Small intestine (tissue), 7 donors: Measurements from ENCODE around the gene CACNB2. TPM values are rescaled to one million over a fixed set of nuclear protein-coding genes. Genes with fewer than 3 reads are reported as not detected.
"Not testable (repeated sequence)": the region's sequence is repeated elsewhere in the genome, so short reads cannot be mapped to it uniquely, and the experiment has no call there.

Experiments
- DNase-seq, 2 donors: peaks; one replicate each; pipeline versions ENCODE4 v3.0.0 to v3.0.0-alpha.2; 2013
- FAIRE-seq: peaks from 2 replicates; lab custom pipeline; 2012; peaks lifted over from hg19 to GRCh38; lab: Jason Lieb, UNC
- H3K27ac ChIP-seq, 3 donors: one replicate each; pipeline ENCODE4 v1.5.1; 2013; ENCODE audit warnings: low read length in 2 of 3, mild to moderate bottlenecking in 2 of 3, control low read depth in 1 of 3, inconsistent platforms in 1 of 3, low read depth in 1 of 3, moderate library complexity in 1 of 3
- H3K27me3 ChIP-seq, 3 donors: one replicate each; pipeline ENCODE4 v1.6.1; 2013; ENCODE audit warnings: low read length in 3 of 3, inconsistent platforms in 1 of 3; ENCODE audit not compliant: control insufficient read depth in 3 of 3, insufficient read depth in 3 of 3
- H3K36me3 ChIP-seq, 3 donors: one replicate each; pipeline ENCODE4 v1.6.1; 2013; ENCODE audit warnings: low read length in 3 of 3, inconsistent platforms in 1 of 3, low read depth in 1 of 3, mild to moderate bottlenecking in 1 of 3, moderate library complexity in 1 of 3; ENCODE audit not compliant: control insufficient read depth in 3 of 3, insufficient read depth in 2 of 3
- H3K4me1 ChIP-seq, 3 donors: one replicate each; pipeline ENCODE4 v1.6.1; 2013; ENCODE audit warnings: low read length in 2 of 3, inconsistent platforms in 1 of 3, low read depth in 1 of 3, mild to moderate bottlenecking in 1 of 3, moderate library complexity in 1 of 3; ENCODE audit not compliant: control insufficient read depth in 3 of 3, insufficient read depth in 2 of 3
- H3K4me3 ChIP-seq, 3 donors: one replicate each; pipeline ENCODE4 v1.5.1; 2013; ENCODE audit warnings: low read length in 3 of 3, control low read depth in 1 of 3, inconsistent platforms in 1 of 3, low read depth in 1 of 3, mild to moderate bottlenecking in 1 of 3, moderate library complexity in 1 of 3
- H3K9me3 ChIP-seq, 2 donors: one replicate each; pipeline ENCODE4 v1.6.1; 2013; ENCODE audit warnings: low read depth in 1 of 2, low read length in 1 of 2; ENCODE audit not compliant: control insufficient read depth in 2 of 2, insufficient read depth in 1 of 2
- WGBS, 3 donors: extraction: QIAGEN DNeasy Blood & Tissue Kit; methylation state at CpG; one replicate each; pipeline ENCODE4 v1.1.7; 2013; 5-methylcytosine and 5-hydroxymethylcytosine counted together
- polyA plus RNA-seq, 4 donors: library from polyadenylated mRNA; stranded (reverse) in 3 of 4; unstranded in 1 of 4; fragments of 200-250 nt in 3 of 4; fragments of 120-200 nt in 1 of 4; gene quantifications; one replicate each; pipeline versions ENCODE4 v1.2.1 to v1.2.3, GENCODE V29; 2013
- donor health status: healthy with polysubstance abuse.
- donor health status: control.
- donor health status: control.
- donor health status: Bipolar disorder and iron deficiency.
- donor health status: healthy.

Gene CACNB2
- polyA plus RNA-seq, 4 donors = 0.27 to 18.4 (median 2.3) TPM

GRCh38 chr10:18205098-18205834, 65.0 kb downstream of the CACNB2 start:
- Histone ChIP-seq H3K27me3 (no peaks in the 10 kb centered on the region), H3K4me1 (peaks cover 0 to 2% (median 0%) of the 10 kb centered on the region in 3 donors), H3K36me3 (no peaks in the 10 kb centered on the region), H3K9me3 (no peaks in the 10 kb centered on the region), H3K4me3 (no peak overlapping the region), H3K27ac (no peak overlapping the region)
- DNase-seq (no peak), FAIRE-seq (no peak)
- 93 to 95% (median 94%) methylated on average over 5 of the region's 5 CpGs for WGBS, 3 donors

DNA sequence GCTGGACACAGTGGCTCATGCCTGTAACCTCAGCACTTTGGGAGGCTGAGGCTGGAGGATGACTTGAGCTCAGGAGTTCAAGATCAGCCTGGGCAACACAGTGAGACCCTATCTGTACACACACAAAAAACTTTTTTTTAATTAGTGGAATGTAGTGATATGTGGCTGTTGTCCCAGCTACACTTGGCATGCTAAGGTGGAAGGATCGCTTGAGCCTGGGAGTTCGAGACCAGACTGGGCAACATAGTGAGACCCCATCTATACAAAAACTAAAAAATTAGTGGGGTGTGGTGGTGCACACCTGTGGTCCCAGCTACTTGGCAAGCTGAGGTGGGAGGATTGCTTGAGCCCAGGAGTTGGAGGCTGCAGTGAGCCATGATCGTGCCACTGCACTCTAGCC, 68.0 kb downstream of the CACNB2 start:
- H3K36me3 ChIP-seq, DNase-seq, H3K4me1 ChIP-seq, H3K9me3 ChIP-seq, H3K27ac ChIP-seq, H3K4me3 ChIP-seq, H3K27me3 ChIP-seq, FAIRE-seq: not testable (repeated sequence)
- 91 to 99% (median 94%) methylated on average over 3 of the region's 3 CpGs for WGBS, 3 donors

DNA sequence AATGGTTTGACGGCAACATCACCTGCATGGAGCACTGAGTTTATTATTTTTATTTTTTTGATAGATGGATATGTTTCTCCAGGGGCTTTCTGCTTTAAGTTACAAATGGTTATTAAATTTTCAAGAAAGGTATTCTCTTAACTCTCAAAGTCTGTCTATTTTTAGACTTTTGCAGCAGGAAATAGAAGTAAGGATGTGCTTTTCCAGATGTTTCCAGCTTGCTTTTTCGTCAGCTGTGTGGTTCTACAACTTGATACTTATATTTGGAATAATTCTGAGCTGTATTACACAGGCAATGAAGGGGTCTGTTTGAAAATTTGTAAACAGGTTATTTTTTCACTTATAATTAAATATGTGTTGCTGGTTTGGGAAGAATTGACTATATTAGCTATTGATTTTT, 69.0 kb downstream of the CACNB2 start:
- Histone ChIP-seq H3K36me3 (no peaks in the 10 kb centered on the region), H3K27ac (no peak overlapping the region), H3K9me3 (no peaks in the 10 kb centered on the region), H3K4me1 (peaks cover 0 to 2% (median 0%) of the 10 kb centered on the region in 3 donors), H3K27me3 (no peaks in the 10 kb centered on the region), H3K4me3 (no peak overlapping the region)
- DNase-seq (no peak), FAIRE-seq (no peak)
- 35 to 61% (median 47%) methylated on average over 2 of the region's 2 CpGs for WGBS, 3 donors

DNA sequence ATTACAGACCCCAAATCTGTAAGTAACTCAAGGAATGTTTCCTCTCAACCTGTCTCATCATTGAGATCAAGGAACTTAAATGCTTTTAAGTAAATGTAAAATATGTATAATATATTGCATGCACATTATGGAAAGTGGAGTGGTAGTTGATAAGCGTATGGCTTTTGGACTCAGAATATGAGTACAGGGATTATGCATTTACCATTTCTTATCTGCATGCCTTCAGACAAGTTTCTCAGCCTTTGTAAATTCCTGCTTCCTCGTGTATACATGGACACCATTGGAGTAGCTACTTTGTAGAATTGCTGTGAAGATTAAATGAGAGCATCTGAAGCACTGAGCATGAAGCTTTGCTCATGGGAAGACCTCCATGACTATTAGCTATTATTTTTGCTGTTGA, 70.5 kb downstream of the CACNB2 start:
- Histone ChIP-seq H3K4me3 (no peak overlapping the region), H3K9me3 (no peaks in the 10 kb centered on the region), H3K36me3 (no peaks in the 10 kb centered on the region), H3K27ac (no peak overlapping the region), H3K4me1 (no peaks in the 10 kb centered on the region), H3K27me3 (no peaks in the 10 kb centered on the region)
- DNase-seq = peak; percentile 49 to 61
- FAIRE-seq = no peak
- 3 to 27% (median 6%) methylated on average over 2 of the region's 2 CpGs for WGBS, 3 donors

GRCh38 chr10:18211862-18212261, 71.6 kb downstream of the CACNB2 start:
- Histone ChIP-seq H3K27ac (no peak overlapping the region), H3K27me3 (no peaks in the 10 kb centered on the region), H3K9me3 (no peaks in the 10 kb centered on the region), H3K4me1 (no peaks in the 10 kb centered on the region), H3K4me3 (no peak overlapping the region), H3K36me3 (no peaks in the 10 kb centered on the region)
- no peak for FAIRE-seq
- WGBS, 3 donors = 63 to 82% (median 75%) methylated on average over 4 of the region's 4 CpGs
- no peak for DNase-seq

DNA sequence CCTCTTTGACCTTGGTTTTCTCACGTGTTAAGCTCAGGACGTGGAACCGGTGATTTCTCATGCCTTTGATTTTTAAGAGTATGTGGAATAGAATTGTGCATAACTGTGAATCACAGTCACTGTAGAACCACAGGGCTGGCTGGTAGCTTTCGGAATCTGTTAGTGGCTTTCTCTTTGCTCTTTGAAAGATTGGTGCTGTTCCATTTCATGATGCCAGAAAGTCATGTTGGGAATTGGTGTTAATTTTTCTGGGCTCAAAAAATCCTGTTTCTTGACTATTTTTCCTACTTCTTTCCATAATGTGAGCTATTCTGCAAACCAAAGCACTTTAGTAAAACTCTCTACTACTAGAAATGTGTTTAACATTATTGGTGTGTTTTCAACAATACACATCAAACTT, 73.0 kb downstream of the CACNB2 start:
- Histone ChIP-seq H3K4me1 (no peaks in the 10 kb centered on the region), H3K4me3 (no peak overlapping the region), H3K27me3 (no peaks in the 10 kb centered on the region), H3K27ac (no peak overlapping the region), H3K36me3 (no peaks in the 10 kb centered on the region), H3K9me3 (no peaks in the 10 kb centered on the region)
- no peak for FAIRE-seq
- 84 to 87% (median 87%) methylated on average over 4 of the region's 4 CpGs for whole genome bisulfite sequencing, 3 donors
- no peak for DNase-seq

DNA sequence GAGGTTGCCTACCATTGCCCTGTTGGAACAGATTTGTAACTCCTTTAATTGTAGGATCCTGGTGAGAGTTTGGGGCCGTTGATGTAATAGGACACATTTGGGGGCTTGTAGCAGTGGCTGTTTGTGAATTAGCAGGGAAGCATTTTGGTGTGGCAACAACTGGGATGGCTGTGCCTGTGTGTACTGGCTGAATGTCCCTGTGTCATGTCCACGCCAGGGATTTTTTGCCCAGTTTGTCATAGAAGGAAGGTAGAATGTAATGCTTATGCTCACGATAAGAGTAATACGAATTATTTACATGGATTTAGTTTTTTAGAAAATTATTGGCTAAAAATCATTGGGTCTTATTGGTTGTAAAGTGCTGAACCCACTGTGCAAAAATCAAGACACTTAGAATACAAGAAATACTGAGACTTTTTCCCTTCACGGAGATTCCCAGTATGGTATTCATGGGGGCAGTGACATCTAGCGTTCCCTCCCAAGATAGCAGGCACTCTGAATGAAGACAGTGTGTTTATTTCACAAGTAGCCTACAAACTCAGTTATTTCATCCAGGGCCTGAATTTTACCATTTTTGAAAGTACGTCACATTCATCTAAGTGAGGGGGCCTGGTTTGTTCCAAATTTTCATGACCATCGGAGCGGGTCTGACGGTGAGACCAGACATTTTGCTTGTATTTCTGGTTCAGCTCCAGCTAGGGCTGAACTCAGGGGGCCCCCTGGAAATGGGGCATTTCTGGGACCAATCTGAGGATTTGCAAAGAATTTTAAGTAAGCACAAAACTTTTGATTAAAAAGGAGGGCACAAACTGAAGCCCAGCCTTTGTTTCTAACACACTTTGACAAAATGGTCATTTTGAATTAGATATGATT, 74.7 kb downstream of the CACNB2 start:
- FAIRE-seq = no peak
- H3K27ac ChIP-seq = no peak overlapping the region
- H3K4me1 ChIP-seq = no peaks in the 10 kb centered on the region
- peak; percentile 64 to 72 for DNase-seq
- H3K4me3 ChIP-seq = no peak overlapping the region
- WGBS, 3 donors = 46 to 47% (median 46%) methylated on average over 10 of the region's 10 CpGs
- no peaks in the 10 kb centered on the region for H3K9me3 ChIP-seq
- no peaks in the 10 kb centered on the region for H3K36me3 ChIP-seq
- H3K27me3 ChIP-seq = no peaks in the 10 kb centered on the region

- WGBS, 3 donors = 54 to 80% (median 71%) methylated on average over 2 of the region's 2 CpGs
- Histone ChIP-seq H3K4me1 (no peaks in the 10 kb centered on the region), H3K36me3 (no peaks in the 10 kb centered on the region), H3K27me3 (no peaks in the 10 kb centered on the region), H3K27ac (no peak overlapping the region), H3K4me3 (no peak overlapping the region), H3K9me3 (no peaks in the 10 kb centered on the region)
- no peak for DNase-seq
- FAIRE-seq = no peak
Measured at GRCh38 chr10:18216482-18216881, 76.3 kb downstream of the CACNB2 start.
